Inflammatory macrophage treated with lipopolysaccharide for 4 hours (primary cell): ENCODE results near the gene SLAMF7.

Experiments
- DNase-seq: peaks from one replicate; pipeline ENCODE4 v3.0.0-alpha.2; 2020

The SLAMF7 gene

GRCh38 chr1:160747717-160748116 lies 8.7 kb downstream of the SLAMF7 start:
- DNase-seq, result no peak

GRCh38 chr1:160748181-160748877 lies 9.3 kb downstream of the SLAMF7 start:
- DNase-seq, result peak; percentile 54

GRCh38 chr1:160748878-160749269 lies 9.8 kb downstream of the SLAMF7 start:
- peak; percentile 72 for DNase-seq

- DNase-seq, result no peak
These were observed 11.6 kb downstream of the SLAMF7 start for GRCh38 chr1:160750608-160751007.

GRCh38 chr1:160752406-160752805 lies 13.4 kb downstream of the SLAMF7 start:
- DNase-seq, result no peak

- no peak for DNase-seq
These were observed 13.9 kb downstream of the SLAMF7 start for GRCh38 chr1:160752924-160753323.

- no peak for DNase-seq
These were observed 14.5 kb downstream of the SLAMF7 start for GRCh38 chr1:160753594-160753993.

- no peak for DNase-seq
These were observed 16.4 kb downstream of the SLAMF7 start for GRCh38 chr1:160755461-160755860.

GRCh38 chr1:160755911-160756848 lies 17.1 kb downstream of the SLAMF7 start:
- peak; percentile 55 for DNase-seq

- peak; percentile 52 for DNase-seq
These were observed 17.8 kb downstream of the SLAMF7 start for GRCh38 chr1:160756849-160757201.

- no peak for DNase-seq
These were observed 19.5 kb downstream of the SLAMF7 start for GRCh38 chr1:160758521-160758920.

GRCh38 chr1:160759740-160760139 lies 20.7 kb downstream of the SLAMF7 start:
- no peak for DNase-seq

- DNase-seq, result no peak
These were observed 22.0 kb downstream of the SLAMF7 start for GRCh38 chr1:160761046-160761445.

- no peak for DNase-seq
These were observed 22.8 kb downstream of the SLAMF7 start for GRCh38 chr1:160761886-160762285.

- DNase-seq, result no peak
These were observed 24.9 kb downstream of the SLAMF7 start for GRCh38 chr1:160763993-160764392.

- DNase-seq, result peak; percentile 82
These were observed 28.6 kb downstream of the SLAMF7 start for GRCh38 chr1:160767395-160768294.

- peak; percentile 91 for DNase-seq
These were observed 29.2 kb downstream of the SLAMF7 start for GRCh38 chr1:160768295-160768657.

- DNase-seq, result peak; percentile 74
These were observed 33.3 kb downstream of the SLAMF7 start for GRCh38 chr1:160772331-160772730.

- peak; percentile 37 for DNase-seq
These were observed 34.0 kb downstream of the SLAMF7 start for GRCh38 chr1:160773093-160773492.

- no peak for DNase-seq
These were observed 36.1 kb downstream of the SLAMF7 start for GRCh38 chr1:160774886-160775719.

GRCh38 chr1:160776178-160776577 lies 37.1 kb downstream of the SLAMF7 start:
- no peak for DNase-seq

- DNase-seq, result peak; percentile 59
These were observed 38.5 kb downstream of the SLAMF7 start for GRCh38 chr1:160777486-160778089.
